ENCODE results near the gene HACD4.

DNA sequence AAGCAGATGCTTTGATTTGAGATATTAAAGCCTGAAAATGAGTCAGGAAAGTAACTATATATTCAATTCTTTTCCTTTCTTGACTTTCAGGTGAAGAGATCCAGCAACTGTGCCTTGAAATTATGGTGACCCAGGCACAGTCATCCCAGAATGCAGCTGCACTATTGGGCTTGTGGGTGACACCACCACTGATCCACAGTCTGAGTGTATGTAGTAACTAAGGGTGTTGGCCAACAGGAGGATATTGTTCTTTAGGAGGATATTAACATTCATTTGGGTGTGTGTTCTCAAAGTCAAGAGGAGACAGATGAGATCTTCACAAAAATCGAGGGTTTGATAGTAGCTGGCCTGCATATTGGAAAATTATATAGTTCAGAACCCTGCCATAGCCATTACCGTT lies 53.2 kb downstream of the HACD4 start:
- TF ChIP-seq, protein P1, sequence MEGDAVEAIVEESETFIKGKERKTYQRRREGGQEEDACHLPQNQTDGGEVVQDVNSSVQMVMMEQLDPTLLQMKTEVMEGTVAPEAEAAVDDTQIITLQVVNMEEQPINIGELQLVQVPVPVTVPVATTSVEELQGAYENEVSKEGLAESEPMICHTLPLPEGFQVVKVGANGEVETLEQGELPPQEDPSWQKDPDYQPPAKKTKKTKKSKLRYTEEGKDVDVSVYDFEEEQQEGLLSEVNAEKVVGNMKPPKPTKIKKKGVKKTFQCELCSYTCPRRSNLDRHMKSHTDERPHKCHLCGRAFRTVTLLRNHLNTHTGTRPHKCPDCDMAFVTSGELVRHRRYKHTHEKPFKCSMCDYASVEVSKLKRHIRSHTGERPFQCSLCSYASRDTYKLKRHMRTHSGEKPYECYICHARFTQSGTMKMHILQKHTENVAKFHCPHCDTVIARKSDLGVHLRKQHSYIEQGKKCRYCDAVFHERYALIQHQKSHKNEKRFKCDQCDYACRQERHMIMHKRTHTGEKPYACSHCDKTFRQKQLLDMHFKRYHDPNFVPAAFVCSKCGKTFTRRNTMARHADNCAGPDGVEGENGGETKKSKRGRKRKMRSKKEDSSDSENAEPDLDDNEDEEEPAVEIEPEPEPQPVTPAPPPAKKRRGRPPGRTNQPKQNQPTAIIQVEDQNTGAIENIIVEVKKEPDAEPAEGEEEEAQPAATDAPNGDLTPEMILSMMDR (IDR thresholded peaks at IDR 0.05) = no peak
- no peak for TF ChIP-seq EZH2 (IDR thresholded peaks at IDR 0.05)
